Activated CD4-positive, CD25-positive, alpha-beta regulatory T cell (primary cell): Measurements from ENCODE around the gene TMEM40.
A peak's percentile ranks its signal among the peaks of the same experiment; 100 is the strongest.
"Not testable (repeated sequence)": the region's sequence is repeated elsewhere in the genome, so short reads cannot be mapped to it uniquely, and the experiment has no call there.

ENCODE experiments used
- DNase-seq, 4 experiments: peaks; one replicate each; lab custom pipeline; 2025; lab: John Stamatoyannopoulos, UW

Gene TMEM40

GRCh38 chr3:12759097-12759679 lies at the start of gene TMEM40:
TSS of gene TMEM40 (minus strand) at chr3:12759259. CDS start at chr3:12749832, 9,427 bp downstream.
- DNase-seq, result no peak

GRCh38 chr3:12808587-12808986 lies 49.5 kb upstream of the TMEM40 start:
- DNase-seq, result no peak

GRCh38 chr3:12807601-12808359 lies 48.7 kb upstream of the TMEM40 start:
- DNase-seq, result no peak

GRCh38 chr3:12807066-12807465 lies 48.0 kb upstream of the TMEM40 start:
- DNase-seq, result no peak

- no peak for DNase-seq
Observed at GRCh38 chr3:12803371-12803770, 44.3 kb upstream of the TMEM40 start.

- DNase-seq, result no peak
Observed at GRCh38 chr3:12799525-12800440, 40.7 kb upstream of the TMEM40 start.

- no peak for DNase-seq
Observed at GRCh38 chr3:12798559-12799179, 39.6 kb upstream of the TMEM40 start.

- no peak for DNase-seq
Observed at GRCh38 chr3:12797892-12798558, 39.0 kb upstream of the TMEM40 start.

- no peak for DNase-seq
Observed at GRCh38 chr3:12797124-12797891, 38.2 kb upstream of the TMEM40 start.

GRCh38 chr3:12796171-12797123 lies 37.4 kb upstream of the TMEM40 start, which contains the start of gene CAND2:
TSS of gene CAND2 (plus strand) at chr3:12796680. CDS start at chr3:12796721, 41 bp downstream.
- peak in 1 of 4 experiments; percentile 12 for DNase-seq

GRCh38 chr3:12793701-12794100 lies 34.6 kb upstream of the TMEM40 start:
- DNase-seq, result no peak

- DNase-seq, result no peak
Observed at GRCh38 chr3:12791430-12791829, 32.4 kb upstream of the TMEM40 start.

GRCh38 chr3:12787967-12788690 lies 29.1 kb upstream of the TMEM40 start:
- DNase-seq, result not testable (repeated sequence)

GRCh38 chr3:12787346-12787745 lies 28.3 kb upstream of the TMEM40 start:
- DNase-seq, result peak in 3 of 4 experiments; percentile 12 to 47 (median 19)

GRCh38 chr3:12785096-12785495 lies 26.0 kb upstream of the TMEM40 start:
- no peak for DNase-seq

- DNase-seq, result no peak
Observed at GRCh38 chr3:12782172-12782815, 23.2 kb upstream of the TMEM40 start.

- no peak for DNase-seq
Observed at GRCh38 chr3:12780751-12781150, 21.7 kb upstream of the TMEM40 start.

GRCh38 chr3:12777171-12777570 lies 18.1 kb upstream of the TMEM40 start:
- no peak for DNase-seq
